H9 (cell line): Measurements from ENCODE around the gene PCDHA4. TPM values are rescaled to one million over a fixed set of nuclear protein-coding genes. Genes with fewer than 3 reads are reported as not detected.

ENCODE experiments used
- DNase-seq: peaks from one replicate; pipeline ENCODE4 v3.0.0-alpha.2; 2017
- H2AFZ ChIP-seq: one replicate; pipeline ENCODE4 v1.6.1; 2013; ENCODE audit warnings: mild to moderate bottlenecking, low read length, control low read depth, moderate library complexity
- H2AK5ac ChIP-seq: 2 replicates; pipeline ENCODE4 v1.6.1; 2013; ENCODE audit warnings: low read length, control low read depth, mixed read lengths; ENCODE audit not compliant: insufficient read length
- H2BK120ac ChIP-seq: one replicate; pipeline ENCODE4 v1.6.1; 2013; ENCODE audit warnings: low read depth, mild to moderate bottlenecking, low read length, control low read depth, inconsistent platforms; ENCODE audit not compliant: poor library complexity, severe bottlenecking
- H2BK12ac ChIP-seq: 2 replicates; pipeline ENCODE4 v1.6.1; 2013; ENCODE audit warnings: low read length, control low read depth, mixed read lengths, low read depth; ENCODE audit not compliant: insufficient read length
- H2BK15ac ChIP-seq: 2 replicates; pipeline ENCODE4 v1.6.1; 2013; ENCODE audit warnings: low read depth, low read length, control low read depth
- H2BK20ac ChIP-seq: one replicate; pipeline ENCODE4 v1.6.1; 2013; ENCODE audit warnings: low read depth, mild to moderate bottlenecking, low read length, control low read depth, inconsistent platforms; ENCODE audit not compliant: poor library complexity, severe bottlenecking
- H2BK5ac ChIP-seq: 2 replicates; pipeline ENCODE4 v1.6.1; 2013; ENCODE audit warnings: low read length, control low read depth, mixed read lengths; ENCODE audit not compliant: insufficient read length
- H3K14ac ChIP-seq: 2 replicates; pipeline ENCODE4 v1.6.1; 2013; ENCODE audit warnings: low read length, control low read depth; ENCODE audit not compliant: insufficient read depth
- H3K18ac ChIP-seq: 2 replicates; pipeline ENCODE4 v1.6.1; 2013; ENCODE audit warnings: low read depth, mild to moderate bottlenecking, mixed read lengths, low read length, control low read depth; ENCODE audit not compliant: insufficient read length
- H3K23ac ChIP-seq: 2 replicates; pipeline ENCODE4 v1.6.1; 2013; ENCODE audit warnings: low read length, control low read depth, mixed read lengths, low read depth; ENCODE audit not compliant: insufficient read length
- H3K23me2 ChIP-seq: 2 replicates; pipeline ENCODE4 v1.6.1; 2013; ENCODE audit warnings: low read depth, mild to moderate bottlenecking, mixed read lengths, low read length, control low read depth; ENCODE audit not compliant: insufficient read length, poor library complexity, severe bottlenecking
- H3K27ac ChIP-seq: 2 replicates; pipeline ENCODE4 v1.5.1; 2013; ENCODE audit warnings: low read length, control low read depth, mixed read lengths, low read depth; ENCODE audit not compliant: insufficient read length
- H3K27me3 ChIP-seq: 2 replicates; pipeline ENCODE4 v1.6.1; 2013; ENCODE audit warnings: low read length, control low read depth, inconsistent platforms; ENCODE audit not compliant: insufficient read depth
- H3K4ac ChIP-seq: 2 replicates; pipeline ENCODE4 v1.6.1; 2013; ENCODE audit warnings: low read depth, mild to moderate bottlenecking, control low read depth, inconsistent platforms, low read length, moderate library complexity
- H3K4me1 ChIP-seq: 2 replicates; pipeline ENCODE4 v1.6.1; 2013; ENCODE audit warnings: low read length, control low read depth, inconsistent platforms; ENCODE audit not compliant: insufficient read depth
- H3K4me2 ChIP-seq: 2 replicates; pipeline ENCODE4 v1.6.1; 2013; ENCODE audit warnings: low read length, control low read depth, mixed read lengths; ENCODE audit not compliant: insufficient read length, insufficient read depth
- H3K56ac ChIP-seq: 2 replicates; pipeline ENCODE4 v1.6.1; 2013; ENCODE audit warnings: low read depth, mild to moderate bottlenecking, mixed read lengths, low read length, control low read depth; ENCODE audit not compliant: insufficient read length
- H3K79me1 ChIP-seq: 2 replicates; pipeline ENCODE4 v1.6.1; 2013; ENCODE audit warnings: low read depth, mild to moderate bottlenecking, moderate library complexity, low read length, control low read depth, inconsistent platforms; ENCODE audit not compliant: insufficient read depth, poor library complexity, severe bottlenecking
- H3K79me2 ChIP-seq: 2 replicates; pipeline ENCODE4 v1.6.1; 2013; ENCODE audit warnings: low read length, control low read depth, inconsistent platforms; ENCODE audit not compliant: insufficient read depth
- H3K9ac ChIP-seq: 2 replicates; pipeline ENCODE4 v1.6.1; 2013; ENCODE audit warnings: low read length, control low read depth, mixed read lengths; ENCODE audit not compliant: insufficient read length; ENCODE audit errors: extremely low read depth
- H3K9me3 ChIP-seq: one replicate; pipeline ENCODE4 v1.6.1; 2013; ENCODE audit warnings: low read depth, low read length, inconsistent platforms; ENCODE audit not compliant: control insufficient read depth
- H3T11ph ChIP-seq: one replicate; pipeline ENCODE4 v1.6.1; 2013; ENCODE audit warnings: mild to moderate bottlenecking, low read length, control low read depth, inconsistent platforms
- H4K20me1 ChIP-seq: one replicate; pipeline ENCODE4 v1.6.1; 2013; ENCODE audit not compliant: control insufficient read depth, insufficient read length, insufficient read depth
- H4K5ac ChIP-seq: 2 replicates; pipeline ENCODE4 v1.6.1; 2013; ENCODE audit warnings: low read depth, mild to moderate bottlenecking, mixed read lengths, low read length, control low read depth; ENCODE audit not compliant: insufficient read length
- H4K8ac ChIP-seq: replicated peaks from 2 replicates; pipeline ENCODE4 v1.6.1; 2013; ENCODE audit warnings: low read length, control low read depth, mixed read lengths, low read depth; ENCODE audit not compliant: insufficient read length
- H4K91ac ChIP-seq: 2 replicates; pipeline ENCODE4 v1.6.1; 2013; ENCODE audit warnings: low read depth, mild to moderate bottlenecking, moderate library complexity, mixed read lengths, low read length, control low read depth; ENCODE audit not compliant: insufficient read length
- H3K27ac Mint-ChIP-seq, 3 experiments: 2 replicates in 2 of 3; 3 replicates in 1 of 3; pipeline ENCODE4 v1.8.0; 2020 to 2021; ENCODE audit warnings: mixed read lengths in 3 of 3, mild to moderate bottlenecking in 1 of 3, moderate library complexity in 1 of 3
- H3K27me3 Mint-ChIP-seq: 2 replicates; pipeline ENCODE4 v1.8.0; 2021; ENCODE audit warnings: low read depth, mild to moderate bottlenecking, moderate library complexity, mixed read lengths
- H3K36me3 Mint-ChIP-seq, 3 experiments: 2 replicates in 2 of 3; 3 replicates in 1 of 3; pipeline ENCODE4 v1.8.0; 2020 to 2021; ENCODE audit warnings: low read depth in 3 of 3, mixed read lengths in 3 of 3; ENCODE audit not compliant: insufficient read depth in 1 of 3
- H3K4me1 Mint-ChIP-seq, 2 experiments: 2 replicates each; pipeline ENCODE4 v1.8.0; 2020; ENCODE audit warnings: mixed read lengths in 2 of 2
- H3K4me3 Mint-ChIP-seq, 2 experiments: 2 replicates in 1 of 2; 3 replicates in 1 of 2; pipeline ENCODE4 v1.8.0; 2020 to 2021; ENCODE audit warnings: mild to moderate bottlenecking in 2 of 2, mixed read lengths in 2 of 2, moderate library complexity in 1 of 2
- H3K9me3 Mint-ChIP-seq, 2 experiments: 2 replicates in 1 of 2; 3 replicates in 1 of 2; pipeline ENCODE4 v1.8.0; 2020; ENCODE audit warnings: mild to moderate bottlenecking in 2 of 2, mixed read lengths in 2 of 2, moderate library complexity in 1 of 2
- WGBS: extraction: QIAGEN DNeasy Blood & Tissue Kit; methylation state at CpG from one replicate; pipeline ENCODE4 v1.1.7; 2013; ENCODE audit warnings: missing lambda C conversion rate, low lambda C conversion rate, mixed read lengths; ENCODE audit not compliant: insufficient read length; ENCODE audit errors: extremely low coverage; 5-methylcytosine and 5-hydroxymethylcytosine counted together
- total RNA-seq: library from RNA; stranded (reverse); gene quantifications from 2 replicates; pipeline ENCODE4 v1.2.1, GENCODE V29; 2021
- TF ChIP-seq, protein P1 (sequence below): fragments of 200-600 bp; sonication (generic); conservative IDR thresholded peaks from 3 replicates; pipeline ENCODE4 v1.8.0; 2021; ENCODE audit warnings: antibody characterized with exemption, mild to moderate bottlenecking

The PCDHA4 gene
- total RNA-seq, 1 experiment from 2014 or later = 3.5 TPM

DNA sequence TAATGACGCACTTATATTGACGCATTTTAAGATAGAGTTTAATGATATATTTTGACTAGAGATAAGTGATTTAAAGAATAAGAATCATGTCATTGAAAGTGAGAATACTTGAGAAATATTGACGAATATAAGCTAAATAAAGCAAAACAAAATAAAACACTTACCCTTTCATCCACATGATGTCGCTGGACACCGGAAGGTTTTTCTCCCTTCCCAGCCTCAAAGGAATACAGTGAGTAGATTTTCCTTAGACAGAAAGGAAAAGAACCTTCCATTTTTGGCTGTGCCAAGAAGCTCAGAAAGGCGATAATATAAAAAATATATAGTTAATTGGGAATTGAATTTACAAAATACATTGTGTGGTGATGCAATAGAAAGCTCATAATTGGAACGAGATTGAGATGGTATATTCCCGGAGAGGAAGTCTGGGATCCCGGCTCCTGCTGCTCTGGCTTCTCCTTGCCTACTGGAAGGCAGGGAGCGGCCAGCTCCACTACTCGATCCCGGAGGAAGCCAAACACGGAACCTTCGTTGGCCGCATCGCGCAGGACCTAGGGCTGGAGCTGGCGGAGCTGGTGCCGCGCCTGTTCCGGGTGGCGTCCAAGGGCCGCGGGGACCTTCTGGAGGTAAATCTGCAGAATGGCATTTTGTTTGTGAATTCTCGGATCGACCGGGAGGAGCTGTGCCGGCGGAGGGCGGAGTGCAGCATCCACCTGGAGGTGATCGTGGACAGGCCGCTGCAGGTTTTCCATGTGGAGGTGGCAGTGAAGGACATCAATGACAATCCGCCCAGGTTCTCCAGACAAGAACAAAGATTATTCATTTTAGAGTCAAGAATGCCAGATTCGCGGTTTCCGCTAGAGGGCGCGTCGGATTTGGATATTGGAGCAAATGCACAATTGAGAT lies 14.8 kb downstream of the PCDHA4 start, which contains the start of gene PCDHA5:
TSS of gene PCDHA5 (plus strand) at position 239 of the 906 bp plus-strand sequence.
- H3K4me1 Mint-ChIP-seq = no peaks in the 10 kb centered on the region
- H3K56ac ChIP-seq = no peak within 1 kb of the TSS

More for the DNA sequence above, 14.8 kb downstream of the PCDHA4 start, which contains the start of gene PCDHA5:
- no peaks in the 10 kb centered on the region for H4K20me1 ChIP-seq
- 100% methylated on average over 1 of the region's 39 CpGs for WGBS
- no peaks in the 10 kb centered on the region for H3K4me1 ChIP-seq
- no peak within 1 kb of the TSS for H3T11ph ChIP-seq
- no peaks in the 10 kb centered on the region for H3K27me3 ChIP-seq
- no peak within 1 kb of the TSS for H2AFZ ChIP-seq
- H3K18ac ChIP-seq = no peak within 1 kb of the TSS
- no peak within 1 kb of the TSS for H3K27ac ChIP-seq
- peaks cover 0 to 16% of the 10 kb centered on the region in 2 experiments; a peak in 2 of 5 replicates for H3K9me3 Mint-ChIP-seq
- H3K36me3 Mint-ChIP-seq = peaks cover 9 to 18% (median 15%) of the 10 kb centered on the region in 3 experiments
- H3K14ac ChIP-seq = no peak within 1 kb of the TSS
- no peak within 1 kb of the TSS for H3K4ac ChIP-seq
- no peak within 1 kb of the TSS for H3K27ac Mint-ChIP-seq
- H3K4me3 Mint-ChIP-seq = no peak within 1 kb of the TSS
- no peak for DNase-seq
- H2AK5ac ChIP-seq = no peak within 1 kb of the TSS
- no peak within 1 kb of the TSS for H2BK12ac ChIP-seq
- no peaks in the 10 kb centered on the region for H3K79me1 ChIP-seq
- no peak within 1 kb of the TSS for H3K9ac ChIP-seq
- H2BK120ac ChIP-seq = no peak within 1 kb of the TSS
- no peak within 1 kb of the TSS for H2BK15ac ChIP-seq
- H4K8ac ChIP-seq = no peak within 1 kb of the TSS
- TF ChIP-seq, protein P1, sequence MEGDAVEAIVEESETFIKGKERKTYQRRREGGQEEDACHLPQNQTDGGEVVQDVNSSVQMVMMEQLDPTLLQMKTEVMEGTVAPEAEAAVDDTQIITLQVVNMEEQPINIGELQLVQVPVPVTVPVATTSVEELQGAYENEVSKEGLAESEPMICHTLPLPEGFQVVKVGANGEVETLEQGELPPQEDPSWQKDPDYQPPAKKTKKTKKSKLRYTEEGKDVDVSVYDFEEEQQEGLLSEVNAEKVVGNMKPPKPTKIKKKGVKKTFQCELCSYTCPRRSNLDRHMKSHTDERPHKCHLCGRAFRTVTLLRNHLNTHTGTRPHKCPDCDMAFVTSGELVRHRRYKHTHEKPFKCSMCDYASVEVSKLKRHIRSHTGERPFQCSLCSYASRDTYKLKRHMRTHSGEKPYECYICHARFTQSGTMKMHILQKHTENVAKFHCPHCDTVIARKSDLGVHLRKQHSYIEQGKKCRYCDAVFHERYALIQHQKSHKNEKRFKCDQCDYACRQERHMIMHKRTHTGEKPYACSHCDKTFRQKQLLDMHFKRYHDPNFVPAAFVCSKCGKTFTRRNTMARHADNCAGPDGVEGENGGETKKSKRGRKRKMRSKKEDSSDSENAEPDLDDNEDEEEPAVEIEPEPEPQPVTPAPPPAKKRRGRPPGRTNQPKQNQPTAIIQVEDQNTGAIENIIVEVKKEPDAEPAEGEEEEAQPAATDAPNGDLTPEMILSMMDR = peak; percentile 34; the same call in 1 of the 3 replicates
- H2BK5ac ChIP-seq = no peak within 1 kb of the TSS
- peaks cover 3% of the 10 kb centered on the region for H3K23me2 ChIP-seq
- no peak within 1 kb of the TSS for H3K23ac ChIP-seq
- H3K4me2 ChIP-seq = no peak within 1 kb of the TSS
- no peaks in the 10 kb centered on the region for H3K9me3 ChIP-seq
- H4K91ac ChIP-seq = no peak within 1 kb of the TSS
- H2BK20ac ChIP-seq = no peak within 1 kb of the TSS
- H4K5ac ChIP-seq = no peak within 1 kb of the TSS
- H3K79me2 ChIP-seq = no peaks in the 10 kb centered on the region
- no peaks in the 10 kb centered on the region for H3K27me3 Mint-ChIP-seq
